ENCODE data around the gene BICD1.
A peak's percentile ranks its signal among the peaks of the same experiment; 100 is the strongest.

The BICD1 gene

GRCh38 chr12:32106517-32107358 is at the start of gene BICD1:
BICD1 (plus strand) TSS chr12:32106847; CDS start chr12:32107332, 485 bp downstream.
- in situ Hi-C loops (cut with MboI; ENCODE audit: low pct_unique_long_range_greater_than_20kb, low sequenced_read_pairs, unreplicated experiment): loop anchor here (25.0 kb wide), 1 partner anchor 181 kb away; no protein-coding TSS in a partner anchor
- DNase-seq (ENCODE audit: low spot score): peak; percentile 90

GRCh38 chr12:32061033-32061432 is 45.6 kb upstream of the BICD1 start:
- TF ChIP-seq CTCF (IDR thresholded peaks at IDR 0.05; ENCODE audit: extremely low read depth, insufficient read depth, missing control alignments): no peak
- in situ Hi-C loops (cut with MboI; ENCODE audit: low pct_unique_long_range_greater_than_20kb, low sequenced_read_pairs, unreplicated experiment): loop anchor here (25.0 kb wide), 2 partner anchors 251 to 399 kb away; partner anchors contain the start of gene ETFBKMT
- DNase-seq (ENCODE audit: low spot score): no peak

More at GRCh38 chr12:32106517-32107358, at the start of gene BICD1:
- TF ChIP-seq CTCF (IDR thresholded peaks at IDR 0.05; ENCODE audit: extremely low read depth, insufficient read depth, missing control alignments): peak; percentile 46

GRCh38 chr12:32062881-32063280 is 43.8 kb upstream of the BICD1 start:
- in situ Hi-C loops (cut with MboI; ENCODE audit: low pct_unique_long_range_greater_than_20kb, low sequenced_read_pairs, unreplicated experiment): loop anchor here (25.0 kb wide), 2 partner anchors 249 to 401 kb away; partner anchors contain the start of gene ETFBKMT
- TF ChIP-seq CTCF (IDR thresholded peaks at IDR 0.05; ENCODE audit: extremely low read depth, insufficient read depth, missing control alignments): no peak
- DNase-seq (ENCODE audit: low spot score): no peak

GRCh38 chr12:32063796-32064195 is 42.9 kb upstream of the BICD1 start:
- no peak for TF ChIP-seq CTCF (IDR thresholded peaks at IDR 0.05; ENCODE audit: extremely low read depth, insufficient read depth, missing control alignments)
- in situ Hi-C loops (cut with MboI; ENCODE audit: low pct_unique_long_range_greater_than_20kb, low sequenced_read_pairs, unreplicated experiment): loop anchor here (25.0 kb wide), 2 partner anchors 249 to 401 kb away; partner anchors contain the start of gene ETFBKMT
- no peak for DNase-seq (ENCODE audit: low spot score)

GRCh38 chr12:32066206-32066605 is 40.4 kb upstream of the BICD1 start:
- DNase-seq (ENCODE audit: low spot score): no peak
- in situ Hi-C loops (cut with MboI; ENCODE audit: low pct_unique_long_range_greater_than_20kb, low sequenced_read_pairs, unreplicated experiment): loop anchor here (25.0 kb wide), 2 partner anchors 246 to 404 kb away; partner anchors contain the start of gene ETFBKMT

GRCh38 chr12:32069071-32069470 is 37.6 kb upstream of the BICD1 start:
- in situ Hi-C loops (cut with MboI; ENCODE audit: low pct_unique_long_range_greater_than_20kb, low sequenced_read_pairs, unreplicated experiment): loop anchor here (25.0 kb wide), 2 partner anchors 243 to 407 kb away; partner anchors contain the start of gene ETFBKMT
- TF ChIP-seq CTCF (IDR thresholded peaks at IDR 0.05; ENCODE audit: extremely low read depth, insufficient read depth, missing control alignments): no peak
- DNase-seq (ENCODE audit: low spot score): no peak

More at GRCh38 chr12:32066206-32066605, 40.4 kb upstream of the BICD1 start:
- no peak for TF ChIP-seq CTCF (IDR thresholded peaks at IDR 0.05; ENCODE audit: extremely low read depth, insufficient read depth, missing control alignments)
